Right lobe of liver (tissue), 4 donors: Measurements from ENCODE around the gene TMTC4.

ENCODE experiments used
- POLR2A ChIP-seq: fragments of 450-650 bp; IDR thresholded peaks from one replicate; pipeline ENCODE4 v1.6.1; 2017; ENCODE audit warnings: antibody characterized with exemption, mild to moderate bottlenecking
- TF ChIP-seq, protein P1 (sequence below), 4 donors: fragments of 200-600 bp in 3 of 4; fragments of 450-650 bp in 1 of 4; IDR thresholded peaks; one replicate each; pipeline versions ENCODE4 v1.5.1 to v1.8.0; 2016 to 2022; ENCODE audit warnings: antibody characterized with exemption in 4 of 4, mild to moderate bottlenecking in 2 of 4
- donor health status: DM: no; HTN: no; CAD: no.
- donor health status: DM: no; HTN: no; CAD: no.
- donor health status: DM: no; HTN: yes; CAD: no.

DNA sequence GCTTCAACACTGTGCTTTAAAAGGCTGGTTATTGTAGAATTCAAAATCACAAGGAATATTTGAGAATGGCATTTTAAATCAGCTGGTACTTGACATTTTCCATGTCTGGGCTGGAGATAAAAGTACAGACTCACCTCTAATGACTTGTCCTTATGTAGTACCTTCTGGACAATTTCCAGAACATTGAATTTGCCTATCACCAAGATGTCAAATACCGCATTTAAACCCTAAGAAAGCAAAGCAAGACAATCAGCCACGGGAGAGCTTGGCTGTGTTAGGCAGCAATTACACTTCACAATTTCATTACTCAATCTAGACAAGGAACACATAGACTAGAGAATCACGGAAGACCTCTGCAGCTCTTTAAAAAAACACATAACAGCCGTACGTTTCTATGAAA, 36.8 kb downstream of the TMTC4 start:
- TF ChIP-seq, protein P1, sequence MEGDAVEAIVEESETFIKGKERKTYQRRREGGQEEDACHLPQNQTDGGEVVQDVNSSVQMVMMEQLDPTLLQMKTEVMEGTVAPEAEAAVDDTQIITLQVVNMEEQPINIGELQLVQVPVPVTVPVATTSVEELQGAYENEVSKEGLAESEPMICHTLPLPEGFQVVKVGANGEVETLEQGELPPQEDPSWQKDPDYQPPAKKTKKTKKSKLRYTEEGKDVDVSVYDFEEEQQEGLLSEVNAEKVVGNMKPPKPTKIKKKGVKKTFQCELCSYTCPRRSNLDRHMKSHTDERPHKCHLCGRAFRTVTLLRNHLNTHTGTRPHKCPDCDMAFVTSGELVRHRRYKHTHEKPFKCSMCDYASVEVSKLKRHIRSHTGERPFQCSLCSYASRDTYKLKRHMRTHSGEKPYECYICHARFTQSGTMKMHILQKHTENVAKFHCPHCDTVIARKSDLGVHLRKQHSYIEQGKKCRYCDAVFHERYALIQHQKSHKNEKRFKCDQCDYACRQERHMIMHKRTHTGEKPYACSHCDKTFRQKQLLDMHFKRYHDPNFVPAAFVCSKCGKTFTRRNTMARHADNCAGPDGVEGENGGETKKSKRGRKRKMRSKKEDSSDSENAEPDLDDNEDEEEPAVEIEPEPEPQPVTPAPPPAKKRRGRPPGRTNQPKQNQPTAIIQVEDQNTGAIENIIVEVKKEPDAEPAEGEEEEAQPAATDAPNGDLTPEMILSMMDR (IDR thresholded peaks at IDR 0.05) = no peak
- TF ChIP-seq POLR2A = no peak
